OCI-LY3 (cell line): ENCODE results near the gene TMEM94.

ENCODE experiments used
- CTCF ChIP-seq: fragments of 200-600, 300-600 bp; sonication (generic); IDR thresholded peaks from 2 replicates; pipeline ENCODE4 v1.5.1; 2014; ENCODE audit warnings: antibody characterized with exemption, low read length, low read depth
- EZH2phosphoT487 ChIP-seq: fragments of 200-600 bp; shearing (Covaris generic); IDR thresholded peaks from 2 replicates; pipeline ENCODE4 v1.6.1; 2018; ENCODE audit warnings: antibody characterized with exemption, mixed run types, low read depth

GRCh38 chr17:75410141-75410540 lies 46.3 kb upstream of the TMEM94 start:
- TF ChIP-seq CTCF (no peak), EZH2phosphoT487 (no peak)
